Activated CD4-positive, alpha-beta memory T cell treated with anti-CD3 and anti-CD28 coated beads, Interleukin-2, amount 10 ng/mL, durations not matched to agents 7 days and 5 days (primary cell): ENCODE data around the gene STX16. TPM values are rescaled to one million over a fixed set of nuclear protein-coding genes. Genes with fewer than 3 reads are reported as not detected.
A peak's percentile ranks its signal among the peaks of the same experiment; 100 is the strongest.

Source experiments
- CTCF ChIA-PET: fragments of 350-600 bp; sonication (Branson Sonifier 250); formaldehyde crosslinking; loops from one replicate; lab custom pipeline; 2021; ENCODE audit warnings: antibody characterized with exemption, inconsistent platforms; lab: Charles Lee
- POLR2A ChIA-PET: fragments of 350-600 bp; sonication (Branson Sonifier 250); formaldehyde crosslinking; loops from one replicate; lab custom pipeline; 2021; ENCODE audit warnings: antibody characterized with exemption; lab: Charles Lee
- DNase-seq: peaks from one replicate; pipeline ENCODE4 v3.0.0-alpha.2; 2020
- H3K27ac Mint-ChIP-seq: one replicate; pipeline ENCODE4 v1.8.0; 2021; ENCODE audit warnings: mild to moderate bottlenecking, mixed read lengths
- H3K27me3 Mint-ChIP-seq: one replicate; pipeline ENCODE4 v1.8.0; 2021; ENCODE audit warnings: mixed read lengths
- H3K36me3 Mint-ChIP-seq: one replicate; pipeline ENCODE4 v1.8.0; 2021; ENCODE audit warnings: low read depth, mixed read lengths
- H3K4me1 Mint-ChIP-seq: one replicate; pipeline ENCODE4 v1.8.0; 2021; ENCODE audit warnings: mixed read lengths
- H3K4me3 Mint-ChIP-seq: one replicate; pipeline ENCODE4 v1.8.0; 2021; ENCODE audit warnings: mild to moderate bottlenecking, mixed read lengths
- H3K9me3 Mint-ChIP-seq: one replicate; pipeline ENCODE4 v1.8.0; 2021; ENCODE audit warnings: mixed read lengths
- total RNA-seq, 2 experiments: library from RNA; stranded (reverse); gene quantifications; one replicate each; pipeline ENCODE4 v1.2.3, GENCODE V29; 2021

STX16 gene
- total RNA-seq, 2 experiments from 2014 or later: 152 to 153 TPM

DNA sequence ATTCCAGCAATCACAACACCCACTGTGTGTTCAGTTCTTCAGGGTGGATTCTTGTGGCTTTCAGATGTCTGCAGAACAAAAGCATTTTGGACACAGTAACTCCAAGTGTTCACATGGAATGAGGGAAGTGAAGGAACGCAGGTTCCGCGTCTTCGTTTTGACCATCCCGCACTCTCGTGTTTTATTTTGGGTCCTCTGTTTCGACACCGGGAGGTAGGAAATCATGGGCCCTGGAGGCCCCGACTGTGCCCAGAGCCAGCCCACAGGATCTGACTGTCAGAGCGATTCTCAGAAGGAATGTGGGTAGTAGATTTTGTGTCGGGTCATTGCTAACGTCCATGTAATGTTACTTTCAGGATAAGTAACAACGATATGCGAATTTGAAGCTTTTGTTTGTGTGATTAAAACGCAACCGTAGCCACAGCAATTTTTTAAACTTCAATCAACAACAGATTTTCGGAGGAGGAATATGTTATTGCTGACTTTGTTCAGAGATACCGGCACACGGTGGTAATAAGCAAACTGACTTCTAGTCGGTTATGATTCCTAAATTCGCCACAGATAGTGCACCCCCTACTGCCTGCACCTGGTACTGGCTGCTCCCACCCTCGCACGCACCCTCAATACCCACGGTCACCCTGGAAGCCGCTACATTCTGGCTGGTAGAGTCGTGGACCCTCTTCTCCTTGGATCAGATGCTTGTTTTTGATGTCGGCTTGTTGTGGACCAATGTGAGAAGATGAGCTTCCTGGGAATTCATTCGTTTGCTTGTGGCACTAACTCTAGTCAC lies 52.0 kb downstream of the STX16 start:
- no peak for DNase-seq
- ChIA-PET CTCF (interaction anchor here (1.5 to 3.5 kb wide), 2 partner anchors 52 to 142 kb away, joined by 3 to 15 read pairs; partner anchors contain the start of gene STX16), POLR2A (no interaction called here)
- peaks cover 7% of the 10 kb centered on the region for H3K4me1 Mint-ChIP-seq
- no peak overlapping the region for H3K4me3 Mint-ChIP-seq
- H3K27me3 Mint-ChIP-seq: no peaks in the 10 kb centered on the region
- H3K9me3 Mint-ChIP-seq: no peaks in the 10 kb centered on the region
- H3K36me3 Mint-ChIP-seq: peaks cover 22% of the 10 kb centered on the region
- no peak overlapping the region for H3K27ac Mint-ChIP-seq

DNA sequence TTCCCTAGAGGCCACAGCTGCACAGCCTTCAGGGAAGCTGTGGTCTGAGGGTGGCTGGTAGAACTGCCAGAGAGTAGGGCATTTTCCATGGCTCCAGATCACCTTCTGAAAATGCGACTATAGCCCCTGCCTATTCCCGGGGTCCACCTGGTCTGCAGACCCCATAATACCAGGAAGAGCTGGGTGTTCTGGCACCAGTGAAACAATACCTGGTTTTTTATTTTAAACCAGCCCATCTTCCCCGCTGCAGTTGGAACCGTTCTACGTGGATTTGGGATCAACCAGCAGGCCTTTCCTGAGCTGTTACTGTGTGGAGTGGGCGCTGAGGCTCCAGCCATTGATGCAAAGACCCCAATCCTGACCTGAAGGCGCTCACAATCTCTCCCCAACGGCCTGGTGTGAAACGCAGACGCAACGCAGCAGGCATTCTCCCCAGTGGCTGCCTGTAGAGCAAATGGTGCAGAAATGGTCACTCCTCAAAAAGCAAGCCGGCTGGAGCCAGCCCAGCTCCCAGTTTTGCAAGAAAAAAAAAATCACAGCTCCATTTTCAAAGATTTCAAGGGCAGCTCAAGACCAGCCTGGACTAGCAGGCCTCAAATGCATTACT lies 52.8 kb downstream of the STX16 start:
- ChIA-PET POLR2A (no interaction called here), CTCF (interaction anchor here (1.1 to 3.5 kb wide), 3 partner anchors 53 to 222 kb away, joined by 3 to 15 read pairs (median 3); partner anchors contain the start of gene STX16)
- Mint-ChIP-seq H3K4me3 (no peak overlapping the region), H3K9me3 (no peaks in the 10 kb centered on the region), H3K27ac (no peak overlapping the region), H3K4me1 (peaks cover 7% of the 10 kb centered on the region), H3K36me3 (peaks cover 22% of the 10 kb centered on the region), H3K27me3 (no peaks in the 10 kb centered on the region)
- DNase-seq: peak; percentile 13

DNA sequence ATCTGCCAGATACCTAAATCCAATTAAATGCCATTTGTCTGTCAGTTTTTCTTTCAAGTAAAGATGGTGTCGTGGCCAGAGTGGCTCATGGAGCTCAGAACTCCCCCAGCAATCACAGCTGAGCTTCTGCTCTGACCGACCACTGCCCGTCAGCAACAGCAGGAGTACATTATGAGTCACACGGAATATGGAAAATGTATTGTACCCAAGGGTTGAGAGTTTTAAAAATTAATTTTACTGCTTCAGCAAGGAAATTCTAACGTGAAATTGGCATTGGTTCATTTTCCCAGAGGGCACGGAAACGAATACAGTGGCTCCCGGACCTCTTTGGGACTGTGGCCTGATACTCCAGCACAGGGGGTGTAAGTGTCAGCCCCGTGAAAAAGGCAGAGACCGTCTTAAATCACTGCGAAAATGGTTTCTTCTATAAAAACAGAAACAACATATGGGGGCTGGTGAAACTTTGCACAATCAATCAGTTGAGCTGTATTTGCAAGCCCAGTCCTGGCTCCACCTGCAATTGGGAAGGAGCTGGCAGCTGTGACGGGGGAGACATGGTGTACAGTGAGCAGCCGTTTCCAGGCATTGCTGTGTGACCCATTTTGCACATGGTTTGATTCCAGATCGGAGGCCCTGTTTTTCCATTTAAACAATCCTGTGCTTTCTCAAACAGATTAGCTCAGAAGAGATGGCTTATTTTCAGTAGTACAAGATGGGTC lies 54.3 kb downstream of the STX16 start:
- Mint-ChIP-seq H3K27me3 (no peaks in the 10 kb centered on the region), H3K27ac (no peak overlapping the region), H3K36me3 (peaks cover 22% of the 10 kb centered on the region), H3K4me1 (peaks cover 4% of the 10 kb centered on the region), H3K9me3 (no peaks in the 10 kb centered on the region), H3K4me3 (no peak overlapping the region)
- POLR2A ChIA-PET: no interaction called here
- DNase-seq: no peak
- CTCF ChIA-PET: interaction anchor here (0.9 to 3.5 kb wide), 3 partner anchors 55 to 458 kb away, joined by 3 to 15 read pairs (median 3); partner anchors contain the start of gene STX16

DNA sequence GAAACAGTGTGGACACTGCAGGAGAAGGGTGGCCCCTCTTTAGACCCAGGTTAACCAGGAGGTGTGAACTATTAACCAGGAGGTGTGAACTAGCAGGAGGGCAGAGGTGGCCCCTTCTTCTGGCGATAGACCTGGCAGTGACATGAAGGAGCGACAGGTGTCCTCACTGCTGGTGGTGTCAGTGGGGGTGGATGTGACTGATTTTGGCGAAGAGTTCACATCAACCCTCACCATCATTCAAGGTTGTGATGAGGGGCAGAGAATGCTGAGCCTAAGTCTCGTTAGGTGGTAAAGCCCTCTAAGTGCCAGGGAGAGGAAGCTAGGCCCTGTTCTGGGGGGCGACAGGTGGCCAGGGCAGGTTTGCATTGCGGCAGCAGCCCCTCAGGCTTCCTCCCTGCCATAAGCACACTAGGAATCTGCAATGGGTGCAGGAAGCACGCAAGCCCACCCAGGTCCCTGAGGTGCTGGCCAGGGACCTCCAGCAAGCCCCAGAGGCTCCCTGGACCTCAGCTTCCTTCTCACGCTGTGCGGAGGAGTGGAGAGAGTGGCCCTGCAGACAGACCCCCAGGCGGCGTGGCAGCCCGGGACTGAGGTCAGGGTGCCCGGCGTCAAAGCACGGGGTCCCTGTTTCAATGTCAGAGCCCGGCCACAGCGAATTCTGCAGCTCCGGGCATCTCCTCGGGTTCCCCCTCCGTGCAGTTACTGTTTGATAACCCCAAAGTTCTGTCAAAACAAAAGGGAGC lies 55.2 kb downstream of the STX16 start:
- Mint-ChIP-seq H3K9me3 (no peaks in the 10 kb centered on the region), H3K36me3 (peaks cover 22% of the 10 kb centered on the region), H3K4me3 (no peak overlapping the region), H3K27ac (no peak overlapping the region), H3K4me1 (peaks cover 3% of the 10 kb centered on the region), H3K27me3 (no peaks in the 10 kb centered on the region)
- POLR2A ChIA-PET: no interaction called here
- DNase-seq: peak; percentile 14
- CTCF ChIA-PET: interaction anchor here (0.6 to 3.5 kb wide), 4 partner anchors 56 to 1051 kb away, joined by 3 to 15 read pairs (median 5); partner anchors contain the start of gene STX16

DNA sequence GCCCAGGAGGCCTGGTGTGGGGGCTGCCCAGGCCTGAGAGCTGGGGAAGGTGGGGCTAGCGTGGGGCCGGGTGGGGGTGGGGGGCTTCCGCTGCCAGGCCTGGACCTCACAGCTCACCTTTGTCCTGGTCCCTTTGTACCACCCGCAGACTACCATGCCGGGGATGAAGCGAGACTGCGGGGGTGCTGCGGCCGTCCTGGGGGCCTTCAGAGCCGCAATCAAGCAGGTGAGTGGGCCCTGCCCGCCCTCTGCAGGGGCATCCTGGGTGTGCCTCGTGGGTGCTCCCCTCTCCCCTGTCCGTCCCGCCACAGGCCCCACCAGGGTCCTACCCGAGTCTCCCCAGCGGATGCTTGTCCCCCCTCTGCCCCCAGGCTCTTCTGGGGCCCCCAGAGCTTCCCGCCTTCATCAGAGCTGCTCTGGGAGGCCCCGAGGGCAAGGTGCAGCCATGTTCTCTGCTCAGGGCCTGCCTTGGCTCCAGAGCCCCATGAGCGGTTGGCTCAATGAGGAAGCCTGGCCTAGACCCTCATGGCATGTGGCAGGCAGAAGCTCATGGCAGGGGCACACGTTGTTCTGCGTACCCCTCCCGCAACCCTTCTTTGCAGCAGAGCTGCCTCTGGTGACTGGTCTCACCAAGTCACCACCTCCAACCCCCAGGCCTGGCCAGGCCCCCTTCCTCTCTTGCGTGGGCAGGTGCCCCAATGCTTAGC lies 56.0 kb downstream of the STX16 start:
- Mint-ChIP-seq H3K27ac (no peak overlapping the region), H3K9me3 (no peaks in the 10 kb centered on the region), H3K27me3 (no peaks in the 10 kb centered on the region), H3K4me1 (peaks cover 3% of the 10 kb centered on the region), H3K36me3 (peaks cover 22% of the 10 kb centered on the region), H3K4me3 (no peak overlapping the region)
- ChIA-PET POLR2A (no interaction called here), CTCF (interaction anchor here (0.6 to 1.1 kb wide), 2 partner anchors 60 to 1052 kb away, joined by 3 to 7 read pairs; no protein-coding TSS in a partner anchor)
- DNase-seq: no peak

DNA sequence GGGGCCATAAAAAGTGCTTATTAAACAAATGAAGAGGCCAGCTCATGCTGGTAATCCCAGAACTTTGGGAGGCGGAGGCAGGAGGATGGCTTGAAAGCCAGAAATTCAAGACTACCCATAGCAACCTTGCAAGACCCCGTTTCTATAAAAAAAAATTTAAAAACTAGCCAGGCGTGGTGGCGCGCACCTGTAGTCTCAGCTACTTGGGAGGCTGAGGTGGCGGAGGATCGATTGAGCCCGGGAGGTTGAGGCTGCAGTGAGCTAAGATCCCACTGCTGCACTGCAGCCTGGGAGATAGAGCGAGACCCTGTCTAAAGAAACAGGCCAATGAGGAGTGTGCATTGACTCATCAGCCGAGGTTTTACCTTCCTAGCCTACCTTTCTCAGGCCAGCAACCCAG lies 56.7 kb downstream of the STX16 start:
- H3K36me3 Mint-ChIP-seq: peaks cover 17% of the 10 kb centered on the region
- ChIA-PET CTCF (interaction anchor here (1.1 kb wide), 1 partner anchor 61 kb away, joined by 3 read pairs; no protein-coding TSS in a partner anchor), POLR2A (no interaction called here)
- H3K9me3 Mint-ChIP-seq: no peaks in the 10 kb centered on the region
- H3K4me1 Mint-ChIP-seq: peaks cover 3% of the 10 kb centered on the region
- DNase-seq: no peak
- no peaks in the 10 kb centered on the region for H3K27me3 Mint-ChIP-seq
- H3K27ac Mint-ChIP-seq: no peak overlapping the region
- no peak overlapping the region for H3K4me3 Mint-ChIP-seq

DNA sequence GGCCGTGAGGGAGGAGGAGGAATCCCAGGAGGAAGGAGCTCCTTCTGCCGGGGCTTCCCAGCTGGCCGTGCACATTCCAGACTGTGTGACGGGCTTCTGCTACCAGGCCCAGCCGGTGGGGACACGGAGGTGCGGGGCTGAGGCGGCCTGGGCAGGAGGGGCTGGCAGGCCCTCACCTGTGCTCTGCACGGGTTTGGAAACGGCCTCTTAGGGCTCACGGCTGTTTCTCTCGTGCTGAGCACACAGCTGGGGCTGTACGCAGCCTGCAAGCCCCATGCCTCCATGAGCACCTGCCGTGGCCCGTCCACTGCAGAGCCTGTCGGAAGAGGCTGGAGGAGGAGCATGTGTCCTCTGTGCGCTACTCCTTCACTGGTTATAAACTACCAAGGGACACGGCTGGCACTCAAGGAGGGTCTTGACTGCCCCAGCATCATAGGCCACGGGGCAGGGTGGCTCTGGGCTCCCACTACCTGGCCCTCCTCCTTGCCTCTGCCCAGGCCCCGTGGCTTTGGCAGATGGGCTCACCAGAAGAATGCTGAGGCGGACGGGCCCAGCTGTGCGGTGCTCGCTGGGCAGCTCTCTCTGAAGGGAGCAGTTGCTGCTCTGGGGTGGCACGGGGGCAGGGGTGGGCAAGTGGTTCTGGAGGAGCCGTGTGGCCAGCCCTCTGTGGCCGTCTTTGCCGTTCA lies 57.3 kb downstream of the STX16 start:
- Mint-ChIP-seq H3K4me1 (peaks cover 3% of the 10 kb centered on the region), H3K9me3 (no peaks in the 10 kb centered on the region), H3K27ac (no peak overlapping the region), H3K36me3 (peaks cover 10% of the 10 kb centered on the region), H3K4me3 (no peak overlapping the region), H3K27me3 (no peaks in the 10 kb centered on the region)
- POLR2A ChIA-PET: no interaction called here
- CTCF ChIA-PET: no interaction called here
- peak; percentile 12 for DNase-seq

DNA sequence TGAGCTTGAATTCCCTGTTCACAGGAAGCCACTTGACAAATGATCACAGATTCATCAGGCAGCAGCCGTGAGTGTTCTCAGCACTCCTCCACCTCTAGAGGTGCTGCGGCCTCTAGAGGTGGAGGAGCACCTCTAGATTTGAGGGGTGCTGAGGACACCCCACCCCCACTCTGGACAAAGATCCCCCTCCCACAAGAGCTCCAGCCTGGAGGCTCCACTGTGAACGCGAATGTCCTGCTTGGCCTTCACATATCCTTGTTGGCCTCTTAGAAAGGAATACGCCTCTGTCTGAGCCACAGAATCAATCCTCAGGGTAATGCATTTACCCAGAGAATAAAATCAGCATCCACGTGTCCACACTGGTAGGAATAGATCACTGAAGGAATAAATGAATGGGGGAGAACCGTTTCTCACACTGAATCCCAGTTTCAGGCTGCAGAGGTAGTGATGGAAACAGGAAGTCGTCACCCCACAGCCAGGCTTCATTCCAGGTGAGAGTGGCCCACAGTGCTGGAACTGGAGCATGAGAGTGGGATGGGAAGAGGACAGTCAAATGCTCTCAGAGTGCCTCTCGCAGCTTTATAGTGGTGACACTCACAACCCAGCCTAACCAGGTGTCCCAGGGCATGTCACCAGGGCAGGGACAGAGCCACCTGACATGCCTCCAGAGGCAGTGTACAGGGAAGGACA lies 58.1 kb downstream of the STX16 start:
- Mint-ChIP-seq H3K4me1 (peaks cover 3% of the 10 kb centered on the region), H3K4me3 (no peak overlapping the region), H3K27me3 (no peaks in the 10 kb centered on the region), H3K36me3 (peaks cover 4% of the 10 kb centered on the region), H3K27ac (no peak overlapping the region), H3K9me3 (no peaks in the 10 kb centered on the region)
- ChIA-PET POLR2A (no interaction called here), CTCF (no interaction called here)
- no peak for DNase-seq

DNA sequence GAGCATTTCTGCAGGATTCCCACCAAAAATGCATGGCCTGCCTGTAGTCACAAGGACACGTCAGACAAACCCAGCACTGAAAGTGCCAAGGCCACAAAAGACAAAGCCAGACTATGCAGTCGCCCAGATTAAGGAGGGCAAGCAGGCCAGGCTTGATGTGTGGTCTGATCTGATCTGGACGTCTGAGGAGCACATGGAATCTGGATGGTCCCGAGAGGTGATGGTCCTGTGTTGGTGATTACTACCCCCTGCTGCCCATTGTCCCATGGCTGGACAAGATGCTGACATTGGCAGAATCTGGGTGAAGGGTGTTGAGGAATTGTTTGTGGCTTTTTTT lies 58.6 kb downstream of the STX16 start:
- Mint-ChIP-seq H3K36me3 (peaks cover 4% of the 10 kb centered on the region), H3K9me3 (no peaks in the 10 kb centered on the region), H3K27ac (no peak overlapping the region), H3K27me3 (no peaks in the 10 kb centered on the region), H3K4me1 (peaks cover 1% of the 10 kb centered on the region), H3K4me3 (no peak overlapping the region)
- CTCF ChIA-PET: interaction anchor here (0.8 kb wide), 1 partner anchor 58 kb away, joined by 4 read pairs; the partner anchor contains the start of gene STX16
- POLR2A ChIA-PET: interaction anchor here (1.4 kb wide), 1 partner anchor 59 kb away, joined by 3 read pairs; the partner anchor contains the start of gene STX16
- peak; percentile 14 for DNase-seq

DNA sequence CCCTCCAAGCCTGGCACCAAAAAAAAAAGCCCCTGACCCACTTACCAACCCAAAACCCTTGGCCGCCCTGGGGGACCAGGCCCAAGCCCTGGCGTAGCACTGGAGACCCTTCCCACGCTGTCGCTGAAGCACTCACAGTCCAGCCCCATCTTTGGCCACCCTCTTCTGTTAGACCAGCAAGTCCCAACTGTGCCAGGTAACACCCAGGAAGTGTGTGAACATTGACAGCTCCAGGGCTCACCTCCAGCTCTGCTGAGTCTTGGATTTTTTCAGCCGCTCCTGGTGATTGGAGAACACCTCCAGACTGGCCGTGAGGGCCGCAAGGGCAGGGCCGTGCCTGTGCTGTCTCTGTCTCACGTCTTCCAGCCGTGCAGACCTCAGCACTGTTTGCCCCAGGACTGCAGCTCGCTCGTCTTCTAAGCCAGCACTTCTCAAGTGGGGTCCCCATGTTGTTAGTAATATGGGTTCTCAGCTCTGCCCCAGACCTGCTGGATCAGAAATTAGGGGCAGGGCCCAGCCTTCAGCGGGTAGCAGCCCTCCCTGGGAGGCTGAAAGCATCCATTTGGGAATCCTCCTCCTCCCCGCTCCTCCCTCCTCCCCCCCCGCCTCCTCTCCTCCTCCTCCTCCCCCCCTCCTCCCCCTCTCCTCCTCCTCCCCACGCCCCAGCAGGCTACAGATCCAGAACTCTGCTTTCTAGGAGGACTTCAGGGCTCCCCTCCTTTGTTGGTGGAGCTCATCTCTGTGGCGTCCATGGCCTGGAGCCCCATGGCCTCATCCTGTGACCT lies 59.6 kb downstream of the STX16 start:
- Mint-ChIP-seq H3K4me1 (no peaks in the 10 kb centered on the region), H3K4me3 (no peak overlapping the region)
- CTCF ChIA-PET: interaction anchor here (0.5 to 0.8 kb wide), 2 partner anchors 19 to 59 kb away, joined by 4 to 7 read pairs; partner anchors contain the start of gene STX16

More for the DNA sequence above, 59.6 kb downstream of the STX16 start:
- H3K27ac Mint-ChIP-seq: no peak overlapping the region
- H3K36me3 Mint-ChIP-seq: peaks cover under 1% of the 10 kb centered on the region
- DNase-seq: peak; percentile 14
- no peaks in the 10 kb centered on the region for H3K9me3 Mint-ChIP-seq
- POLR2A ChIA-PET: interaction anchor here (1.4 kb wide), 1 partner anchor 60 kb away, joined by 3 read pairs; the partner anchor contains the start of gene STX16
- no peaks in the 10 kb centered on the region for H3K27me3 Mint-ChIP-seq
